Sigmoid colon (tissue), 7 donors: ENCODE data around the gene C7orf33. TPM values are rescaled to one million over a fixed set of nuclear protein-coding genes. Genes with fewer than 3 reads are reported as not detected.
"Not testable (repeated sequence)": the region's sequence is repeated elsewhere in the genome, so short reads cannot be mapped to it uniquely, and the experiment has no call there.

Source experiments
- DNase-seq: peaks from one replicate; pipeline ENCODE4 v3.0.0-alpha.2; 2019
- H3K27ac ChIP-seq, 4 donors: fragments of 200-600 bp; sonication (generic); one replicate each; pipeline ENCODE4 v1.5.1; 2016 to 2019; ENCODE audit warnings: mild to moderate bottlenecking in 1 of 4
- H3K27me3 ChIP-seq, 3 donors: fragments of 200-600 bp; sonication (generic); one replicate each; pipeline ENCODE4 v1.5.1; 2019; ENCODE audit warnings: mild to moderate bottlenecking in 1 of 3
- H3K36me3 ChIP-seq, 4 donors: fragments of 200-600 bp; sonication (generic); one replicate each; pipeline ENCODE4 v1.5.1; 2016 to 2019
- H3K4me1 ChIP-seq, 4 donors: fragments of 200-600 bp; sonication (generic); one replicate each; pipeline ENCODE4 v1.5.1; 2017 to 2019
- H3K4me3 ChIP-seq, 4 donors: fragments of 200-600 bp; sonication (generic); one replicate each; pipeline ENCODE4 v1.5.1; 2017 to 2019; ENCODE audit warnings: mild to moderate bottlenecking in 2 of 4, moderate library complexity in 1 of 4
- H3K9me3 ChIP-seq, 4 donors: fragments of 200-600 bp in 3 of 4; sonication (generic) in 3 of 4; one replicate each; pipeline versions ENCODE4 v1.5.1 to v1.6.1; 2013 to 2019
- CTCF ChIP-seq, 4 experiments: fragments of 450-650 bp in 3 of 4; fragments of 200-600 bp in 1 of 4; IDR thresholded peaks; one replicate each; pipeline ENCODE4 v1.5.1; 2016 to 2019; ENCODE audit warnings: antibody characterized with exemption in 4 of 4, mild to moderate bottlenecking in 3 of 4, moderate library complexity in 2 of 4
- EP300 ChIP-seq, 4 donors: sonication (generic); formaldehyde crosslinking; IDR thresholded peaks; one replicate each; pipeline ENCODE4 v1.6.1; 2017; ENCODE audit warnings: antibody characterized with exemption in 4 of 4
- POLR2A ChIP-seq, 2 donors: fragments of 450-650 bp; IDR thresholded peaks; one replicate each; pipeline ENCODE4 v1.6.1; 2016; ENCODE audit warnings: antibody characterized with exemption in 2 of 2, mild to moderate bottlenecking in 2 of 2, moderate library complexity in 2 of 2
- POLR2AphosphoS5 ChIP-seq, 4 donors: sonication (generic); formaldehyde crosslinking; IDR thresholded peaks; one replicate each; pipeline ENCODE4 v1.6.1; 2017; ENCODE audit warnings: antibody characterized with exemption in 4 of 4
- WGBS, 2 donors: extraction: QIAGEN DNeasy Blood & Tissue Kit; methylation state at CpG; one replicate each; pipeline ENCODE4 v1.1.7; 2013; 5-methylcytosine and 5-hydroxymethylcytosine counted together
- intact Hi-C: fragments of 100-400 bp; cut with DNase I; formaldehyde crosslinking; loops from one replicate; pipeline ENCODE4 v1.15.1; 2023
- polyA plus RNA-seq, 3 donors: library from polyadenylated mRNA; stranded (reverse); fragments of 200-250 nt; gene quantifications; one replicate each; pipeline ENCODE4 v1.2.3, GENCODE V29; 2013
- total RNA-seq, 4 donors: library from RNA; depleted of rRNA; stranded (reverse); fragments of >200 nt; gene quantifications; one replicate each; pipeline ENCODE4 v1.1.0, GENCODE V29; 2016
- donor health status: healthy with polysubstance abuse.
- donor health status: Bipolar disorder and iron deficiency.
- donor health status: healthy.

C7orf33 gene
- total and polyA plus RNA-seq, 7 donors = not detected

GRCh38 chr7:148567524-148567923 is 23.0 kb upstream of the C7orf33 start:
- Histone ChIP-seq H3K27me3 (no peaks in the 10 kb centered on the region), H3K4me1 (no peaks in the 10 kb centered on the region), H3K9me3 (no peaks in the 10 kb centered on the region), H3K4me3 (no peak overlapping the region), H3K27ac (no peak overlapping the region), H3K36me3 (no peaks in the 10 kb centered on the region)
- WGBS, 2 donors = 59 to 70% methylated on average over 5 of the region's 5 CpGs
- DNase-seq = no peak
- TF ChIP-seq POLR2AphosphoS5 (IDR thresholded peaks at IDR 0.05) (no peak), CTCF (IDR thresholded peaks at IDR 0.05) (no peak), POLR2A (IDR thresholded peaks at IDR 0.05) (no peak)
- intact Hi-C loops = no loop called here

GRCh38 chr7:148570510-148570909 is 20.1 kb upstream of the C7orf33 start:
- Histone ChIP-seq H3K27me3 (no peaks in the 10 kb centered on the region), H3K4me3 (no peak overlapping the region), H3K27ac (no peak overlapping the region), H3K4me1 (no peaks in the 10 kb centered on the region), H3K9me3 (no peaks in the 10 kb centered on the region), H3K36me3 (no peaks in the 10 kb centered on the region)
- 77 to 83% methylated on average over 2 of the region's 2 CpGs for WGBS, 2 donors
- TF ChIP-seq POLR2A (IDR thresholded peaks at IDR 0.05) = no peak
- TF ChIP-seq CTCF (IDR thresholded peaks at IDR 0.05) = no peak
- no peak for DNase-seq
- intact Hi-C loops = no loop called here

GRCh38 chr7:148570973-148571372 is 19.6 kb upstream of the C7orf33 start:
- H3K9me3 ChIP-seq, H3K27me3 ChIP-seq, H3K4me3 ChIP-seq, intact Hi-C loops, H3K36me3 ChIP-seq, H3K4me1 ChIP-seq, H3K27ac ChIP-seq, DNase-seq: not testable (repeated sequence)
- 92 to 97% methylated on average over 3 of the region's 3 CpGs for WGBS, 2 donors

GRCh38 chr7:148571381-148571780 is 19.2 kb upstream of the C7orf33 start:
- 88 to 89% methylated on average over 9 of the region's 9 CpGs for WGBS, 2 donors
- no peaks in the 10 kb centered on the region for H3K9me3 ChIP-seq
- no peak for TF ChIP-seq POLR2AphosphoS5 (IDR thresholded peaks at IDR 0.05)
- TF ChIP-seq EP300 (IDR thresholded peaks at IDR 0.05) = no peak
- TF ChIP-seq POLR2A (IDR thresholded peaks at IDR 0.05) = no peak
- TF ChIP-seq CTCF (IDR thresholded peaks at IDR 0.05) = no peak
- H3K36me3 ChIP-seq = no peaks in the 10 kb centered on the region
- no peak overlapping the region for H3K27ac ChIP-seq
- intact Hi-C loops = no loop called here
- no peak for DNase-seq
- H3K27me3 ChIP-seq = no peaks in the 10 kb centered on the region
- peaks cover 0 to 3% (median 0%) of the 10 kb centered on the region in 4 donors for H3K4me1 ChIP-seq
- H3K4me3 ChIP-seq = no peak overlapping the region

- Histone ChIP-seq H3K36me3 (no peaks in the 10 kb centered on the region), H3K4me1 (peaks cover 0 to 3% (median 0%) of the 10 kb centered on the region in 4 donors), H3K27ac (no peak overlapping the region), H3K9me3 (no peaks in the 10 kb centered on the region), H3K4me3 (no peak overlapping the region), H3K27me3 (no peaks in the 10 kb centered on the region)
- TF ChIP-seq EP300 (IDR thresholded peaks at IDR 0.05) (no peak), POLR2A (IDR thresholded peaks at IDR 0.05) (no peak)
- intact Hi-C loops = no loop called here
- DNase-seq = no peak
- WGBS, 2 donors = 79 to 89% methylated on average over 9 of the region's 9 CpGs
Measured at GRCh38 chr7:148572067-148572522, 18.5 kb upstream of the C7orf33 start.

- intact Hi-C loops, H3K9me3 ChIP-seq: not testable (repeated sequence)
Measured at GRCh38 chr7:148573581-148573980, 17.0 kb upstream of the C7orf33 start.

More at GRCh38 chr7:148573581-148573980, 17.0 kb upstream of the C7orf33 start:
- H3K27me3 ChIP-seq, H3K36me3 ChIP-seq, H3K27ac ChIP-seq, DNase-seq, H3K4me3 ChIP-seq, H3K4me1 ChIP-seq: not testable (repeated sequence)
